Stimulated activated CD4-positive, alpha-beta T cell treated with anti-CD3 and anti-CD28 coated beads, Interleukin-12 subunit alpha, Interleukin-12 subunit beta, amount 100 ng/mL, for 4 hours (primary cell): ENCODE data around the gene DMRT3.

ENCODE experiments used
- DNase-seq: peaks from one replicate; pipeline ENCODE4 v3.0.0-alpha.2; 2020

The DMRT3 gene

DNA sequence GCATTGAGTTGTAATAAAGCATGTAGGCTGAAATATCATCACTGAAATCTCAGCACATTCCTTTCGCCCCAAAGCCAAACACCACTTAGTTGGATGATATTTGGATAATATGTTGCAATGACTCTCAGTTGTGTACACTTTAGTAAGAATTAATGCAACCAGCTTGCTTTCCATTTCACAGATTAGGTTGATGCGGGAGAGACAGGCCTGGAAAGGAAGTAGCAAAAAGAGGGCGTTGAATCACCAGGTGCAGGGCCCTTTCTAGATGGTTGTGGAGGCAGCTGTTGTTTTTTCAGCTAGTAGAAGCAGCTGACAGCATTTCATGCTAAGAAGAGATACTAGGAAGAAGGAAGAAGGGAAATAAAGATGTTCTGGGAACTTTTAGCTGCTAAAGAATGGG lies 30.9 kb downstream of the DMRT3 start:
- DNase-seq, result no peak

DNA sequence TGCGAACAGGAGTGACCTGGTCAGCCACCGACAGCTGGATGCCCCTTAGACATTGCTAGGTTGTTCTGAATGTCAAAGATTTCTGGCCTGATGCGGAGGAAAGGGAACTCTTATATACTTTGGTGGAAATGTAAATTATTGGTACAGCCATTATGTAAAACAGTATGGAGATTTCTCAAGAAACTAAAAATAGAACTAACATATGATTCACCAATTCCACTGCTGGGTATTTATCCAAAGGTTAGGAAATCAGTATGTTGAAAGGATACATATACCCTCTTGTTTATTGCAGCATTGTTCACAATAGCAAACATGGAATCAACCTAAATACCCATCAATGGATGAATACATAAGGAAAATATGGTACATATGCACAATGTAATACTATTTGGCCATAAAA lies 31.8 kb downstream of the DMRT3 start:
- DNase-seq, result no peak

DNA sequence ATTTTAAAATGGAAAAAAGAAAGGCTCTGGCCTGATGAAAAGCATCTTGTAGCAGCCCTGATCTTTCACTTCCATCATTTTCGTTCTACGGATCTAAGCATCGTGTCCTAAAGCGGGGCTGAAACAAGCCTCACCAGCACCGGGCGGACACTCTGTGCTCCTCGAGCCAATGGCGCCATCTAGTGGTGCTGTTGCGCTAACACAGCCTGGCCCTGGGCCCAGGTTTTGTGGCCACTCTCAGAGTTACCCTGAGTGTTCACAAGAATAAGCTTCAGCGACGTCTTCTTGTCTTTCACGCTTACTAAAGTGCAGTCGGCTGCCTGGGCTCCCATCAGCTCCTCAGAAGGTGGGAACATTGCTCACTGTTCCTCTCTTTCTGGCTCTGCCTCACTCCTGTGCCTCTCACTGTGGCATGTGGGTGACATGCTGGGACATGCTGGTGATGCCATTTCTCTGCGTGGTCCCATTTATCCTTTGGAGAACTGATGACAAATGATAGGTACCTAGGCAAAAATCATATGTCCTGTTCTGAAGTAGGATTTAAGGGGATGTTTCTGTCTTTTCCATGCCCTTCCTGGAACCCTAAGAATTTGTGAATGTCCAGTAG lies 32.7 kb downstream of the DMRT3 start:
- peak; percentile 70 for DNase-seq

DNA sequence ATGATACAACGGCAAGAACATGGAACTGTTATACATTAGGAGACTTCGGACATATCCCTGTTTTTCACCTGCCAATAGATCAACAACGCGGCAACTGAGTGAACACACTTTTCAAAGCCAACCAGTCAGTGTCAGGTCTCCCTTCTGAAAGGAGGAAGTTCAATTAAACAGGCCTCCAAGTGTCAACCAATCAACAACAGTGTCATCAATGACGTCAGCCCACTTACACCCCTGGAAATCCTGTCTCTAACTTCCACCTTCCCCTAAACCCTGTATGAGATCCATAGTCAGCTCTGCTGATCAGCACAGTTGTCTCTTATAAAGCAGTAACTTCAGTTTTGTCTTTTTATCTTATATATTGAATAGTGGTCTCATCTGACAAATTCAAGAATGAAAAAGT lies 36.6 kb downstream of the DMRT3 start:
- DNase-seq, result no peak

DNA sequence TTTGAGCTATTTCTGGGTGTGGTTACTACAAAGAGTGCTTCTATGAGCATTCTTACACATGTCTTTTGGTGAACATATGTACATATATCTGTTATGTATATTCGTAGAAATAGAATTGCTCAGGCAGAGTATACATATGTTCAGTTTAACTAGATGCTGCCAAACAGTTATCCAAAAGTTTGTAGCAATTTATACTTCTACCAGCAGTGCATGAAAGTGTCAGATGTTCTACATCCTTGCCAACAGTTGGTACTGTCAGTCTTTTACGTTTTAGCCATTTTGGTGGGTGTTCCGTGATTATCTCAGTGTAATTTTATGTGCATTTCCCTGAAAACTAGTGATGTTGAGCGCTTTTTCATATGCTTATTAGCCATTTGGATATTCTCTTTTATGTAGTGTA lies 37.8 kb downstream of the DMRT3 start:
- DNase-seq, result no peak

DNA sequence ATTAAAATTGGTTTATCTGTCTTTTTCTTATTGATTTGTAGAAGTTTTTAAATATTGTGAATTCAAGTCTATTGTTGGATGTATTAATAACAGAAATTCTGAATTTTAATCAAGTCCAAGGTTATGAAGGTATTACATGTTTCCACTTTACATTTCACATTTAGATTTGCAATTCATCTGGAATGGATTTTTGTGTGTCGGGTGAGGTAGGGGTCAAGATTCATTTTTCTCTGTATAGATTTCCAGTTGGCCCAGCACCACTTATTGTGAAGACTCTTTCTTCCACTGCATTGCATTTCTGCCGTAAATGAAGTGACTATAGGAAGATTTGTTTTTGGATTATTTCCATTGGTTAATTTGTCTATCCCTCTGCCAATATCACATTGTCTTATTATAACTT lies 38.2 kb downstream of the DMRT3 start:
- DNase-seq, result no peak

DNA sequence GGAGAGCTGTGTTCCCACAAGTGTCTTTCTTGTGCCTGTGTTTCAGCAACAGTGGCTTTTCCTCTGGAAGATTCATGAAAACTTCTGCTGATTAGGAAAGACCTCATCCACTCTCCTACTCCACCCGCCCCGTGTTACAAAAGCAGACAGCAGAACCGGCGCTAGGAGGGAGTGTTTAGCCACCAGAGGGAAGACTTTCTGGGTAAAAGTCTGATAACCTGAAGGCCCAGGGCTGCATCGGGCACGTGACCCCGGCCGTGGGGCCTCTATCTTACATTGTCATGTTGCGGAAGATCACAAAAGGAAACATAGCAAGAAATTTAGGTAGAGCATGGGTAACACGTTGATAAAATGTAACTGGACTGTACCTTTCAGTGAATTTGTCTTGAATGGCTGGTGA lies 41.7 kb downstream of the DMRT3 start:
- DNase-seq, result peak; percentile 2

DNA sequence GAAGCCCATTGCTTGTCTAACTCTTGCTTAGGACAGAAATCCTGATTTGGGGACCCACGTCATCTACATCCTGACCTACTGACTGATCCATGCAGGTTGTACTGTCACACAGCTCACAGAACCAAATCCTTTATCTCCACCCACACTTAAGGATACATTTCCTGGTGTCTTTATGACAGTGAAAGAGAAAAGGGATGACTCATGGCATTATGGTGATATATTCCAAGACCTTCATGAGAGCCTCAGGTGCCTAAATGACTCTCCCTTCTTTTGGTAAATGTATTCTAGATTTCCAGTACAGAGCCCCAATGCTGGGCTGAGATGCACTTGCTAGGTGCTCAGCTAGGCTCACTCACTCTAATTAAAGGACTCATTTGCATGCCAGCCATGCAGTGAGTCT lies 47.7 kb downstream of the DMRT3 start:
- DNase-seq, result no peak

DNA sequence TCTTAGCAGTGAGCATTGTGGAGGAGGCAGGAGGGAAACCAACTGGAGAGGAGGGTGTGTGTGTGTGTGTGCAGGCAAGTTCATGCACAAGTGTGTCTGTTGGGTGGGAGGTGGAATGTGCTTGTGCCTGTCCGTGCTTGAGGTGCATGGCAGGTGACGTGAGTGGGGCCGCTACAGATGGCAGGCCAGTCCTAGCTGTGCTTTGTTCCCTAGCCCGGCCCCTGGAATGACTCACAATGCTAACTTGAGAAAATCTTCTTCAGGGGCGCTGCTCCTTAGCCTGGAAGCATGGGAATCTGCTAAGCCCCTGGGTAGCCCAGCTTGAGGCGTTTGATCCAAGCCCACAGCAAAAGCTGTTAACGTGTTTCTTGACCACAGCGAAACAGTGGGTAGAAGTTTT lies 48.7 kb downstream of the DMRT3 start:
- no peak for DNase-seq

DNA sequence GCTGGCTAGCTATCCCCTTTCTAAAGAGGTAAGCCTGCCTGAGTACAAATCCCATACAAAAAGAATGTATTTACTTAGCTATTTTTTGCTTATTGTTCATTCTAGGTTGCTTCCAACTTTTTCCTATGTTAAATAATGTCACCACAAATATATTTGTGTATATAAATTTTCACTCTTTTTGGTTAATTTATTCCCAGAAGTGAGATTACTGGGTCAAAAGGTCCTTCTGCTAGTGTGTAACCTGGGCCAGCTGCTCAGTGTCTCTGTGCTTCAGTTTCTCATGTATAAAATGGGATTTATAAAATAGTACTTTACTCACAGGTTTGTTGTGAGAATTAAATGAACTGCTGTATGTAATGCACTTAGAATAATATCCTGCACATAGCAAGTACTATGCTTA lies 49.8 kb downstream of the DMRT3 start:
- no peak for DNase-seq

DNA sequence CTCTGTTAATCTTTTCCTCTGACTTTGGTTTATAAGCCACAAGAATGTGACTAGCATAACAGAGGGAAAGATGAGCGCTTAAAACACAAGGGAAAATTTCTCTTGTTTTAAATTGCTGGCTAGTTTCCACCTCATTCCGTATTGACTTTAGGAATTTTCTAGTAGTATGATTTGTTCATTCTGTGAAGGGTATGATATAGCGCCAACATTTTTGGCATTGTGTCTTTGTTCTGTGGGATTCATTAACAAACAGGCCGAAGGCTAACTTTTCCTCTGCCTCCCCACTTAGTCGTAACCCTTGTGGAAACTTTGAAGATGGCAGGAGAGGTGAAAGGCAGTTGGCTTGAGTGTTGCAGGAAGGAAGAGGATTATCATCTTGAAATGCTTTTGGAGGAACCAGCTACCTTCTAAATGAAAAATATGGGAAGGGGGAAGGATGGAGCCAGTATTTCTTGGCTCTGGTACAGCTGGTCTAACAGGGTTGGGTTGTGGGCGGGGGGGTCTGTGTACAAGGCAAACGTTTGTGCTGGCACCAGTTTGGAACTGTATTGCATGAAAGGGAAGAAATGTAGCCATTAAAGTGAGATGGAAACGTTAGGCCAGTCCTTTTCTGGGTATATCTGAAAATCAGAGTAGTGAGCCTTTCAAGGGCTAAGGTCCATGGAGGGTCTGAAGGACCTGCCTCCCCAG lies 52.2 kb downstream of the DMRT3 start:
- DNase-seq, result no peak

DNA sequence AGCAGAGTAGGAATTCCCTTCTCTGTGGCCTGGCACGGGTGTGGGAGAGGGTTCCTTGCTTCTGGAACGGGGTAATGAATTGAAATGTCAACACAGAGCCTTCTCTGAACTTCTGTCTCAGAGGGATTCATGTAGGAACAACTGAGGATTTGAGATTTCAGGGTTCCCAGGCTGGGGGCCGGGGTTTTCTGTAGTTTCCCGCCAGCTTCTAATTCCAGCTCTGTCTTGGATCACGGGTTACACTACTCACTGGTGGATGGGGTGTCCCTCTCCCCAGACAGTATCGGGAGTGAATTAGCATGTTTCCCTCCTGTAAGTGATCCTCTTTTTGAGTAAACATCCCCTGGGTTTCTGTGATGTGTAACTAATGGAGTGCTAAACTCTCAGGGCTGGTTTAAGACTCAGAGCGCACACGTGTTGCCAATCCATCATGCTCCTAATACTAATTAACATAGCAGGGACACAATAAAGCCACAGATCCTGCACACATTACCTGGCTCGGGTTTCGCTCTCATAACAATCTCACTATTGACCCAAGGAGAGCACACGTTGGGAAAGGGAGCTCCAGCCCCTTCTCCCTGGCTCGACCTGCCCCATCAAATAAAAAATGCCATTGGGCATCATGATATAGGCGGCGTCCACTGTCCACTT lies 55.6 kb downstream of the DMRT3 start:
- no peak for DNase-seq

DNA sequence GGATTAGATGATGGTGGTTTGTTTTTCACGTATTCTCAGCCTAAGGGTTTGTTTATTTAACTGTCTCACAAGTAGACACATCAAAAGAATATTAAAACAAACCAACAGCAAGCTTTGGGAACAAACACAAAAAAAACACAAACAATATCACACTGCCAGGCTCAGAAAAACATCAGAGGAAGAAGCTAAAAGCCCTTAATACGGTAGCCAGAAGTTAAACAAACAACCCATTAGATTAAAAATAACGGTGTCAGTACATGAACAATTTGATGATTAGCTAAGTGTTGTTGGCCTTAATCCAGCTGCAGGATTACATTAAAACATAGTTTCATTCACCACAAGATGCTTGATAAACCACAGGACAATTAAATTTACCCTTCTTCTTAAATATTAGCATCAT lies 57.8 kb downstream of the DMRT3 start:
- no peak for DNase-seq

DNA sequence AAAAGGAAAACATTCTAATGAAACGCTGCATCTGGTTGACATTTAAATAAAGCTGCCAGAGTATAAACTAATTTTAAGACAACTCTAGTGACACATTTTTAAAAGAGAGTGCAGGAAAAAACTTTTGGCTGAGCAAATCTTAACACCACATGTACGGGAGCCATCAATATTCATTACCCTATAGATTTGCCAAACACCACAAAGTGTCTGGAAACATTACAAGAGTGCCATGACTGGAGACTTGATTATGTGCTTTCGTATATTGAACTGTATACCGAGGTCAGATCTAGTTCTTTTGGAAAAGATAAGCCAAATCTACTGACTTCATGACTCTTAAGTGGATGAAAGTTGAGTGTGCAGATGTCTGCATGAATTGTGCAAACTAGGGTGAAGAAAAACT lies 63.1 kb downstream of the DMRT3 start:
- no peak for DNase-seq
